ENCODE data around the gene CRB1.
A peak's percentile ranks its signal among the peaks of the same experiment; 100 is the strongest.
"Not testable (repeated sequence)": the region's sequence is repeated elsewhere in the genome, so short reads cannot be mapped to it uniquely, and the experiment has no call there.

CRB1 gene

GRCh38 chr1:197486946-197487345 is 218.9 kb downstream of the CRB1 start:
- H3K36me3 Mint-ChIP-seq, result no peaks in the 10 kb centered on the region
- no peak for ATAC-seq (ENCODE audit: low read depth)
- H3K9me3 Mint-ChIP-seq, result peaks cover 4% of the 10 kb centered on the region
- no peak overlapping the region for H3K4me3 Mint-ChIP-seq
- H3K4me1 Mint-ChIP-seq, result no peaks in the 10 kb centered on the region
- no peak overlapping the region for H3K27ac Mint-ChIP-seq
- H3K27me3 Mint-ChIP-seq, result peaks cover 5% of the 10 kb centered on the region
- DNase-seq (ENCODE audit: low spot score in 2 of 2), result no peak

- H3K9me3 Mint-ChIP-seq; ATAC-seq (ENCODE audit: low read depth); H3K36me3 Mint-ChIP-seq; H3K4me3 Mint-ChIP-seq; H3K27ac Mint-ChIP-seq; DNase-seq (ENCODE audit: low spot score in 2 of 2); H3K4me1 Mint-ChIP-seq; H3K27me3 Mint-ChIP-seq: not testable (repeated sequence)
Measured at GRCh38 chr1:197491505-197491904, 223.5 kb downstream of the CRB1 start.

- no peaks in the 10 kb centered on the region for H3K9me3 Mint-ChIP-seq
- no peaks in the 10 kb centered on the region for H3K36me3 Mint-ChIP-seq
- peaks cover 3% of the 10 kb centered on the region for H3K27me3 Mint-ChIP-seq
- H3K4me3 Mint-ChIP-seq, result no peak overlapping the region
- ATAC-seq (ENCODE audit: low read depth), result no peak
- DNase-seq (ENCODE audit: low spot score in 2 of 2), result no peak
- H3K4me1 Mint-ChIP-seq, result no peaks in the 10 kb centered on the region
- H3K27ac Mint-ChIP-seq, result no peak overlapping the region
Measured at GRCh38 chr1:197496722-197497121, 228.7 kb downstream of the CRB1 start.

- Mint-ChIP-seq H3K36me3 (peaks cover 21% of the 10 kb centered on the region), H3K4me3 (no peak overlapping the region), H3K4me1 (no peaks in the 10 kb centered on the region), H3K27me3 (no peaks in the 10 kb centered on the region), H3K9me3 (no peaks in the 10 kb centered on the region), H3K27ac (no peak overlapping the region)
- ATAC-seq (ENCODE audit: low read depth), result no peak
- DNase-seq (ENCODE audit: low spot score in 2 of 2), result no peak
Measured at GRCh38 chr1:197510691-197511378, 242.8 kb downstream of the CRB1 start.

GRCh38 chr1:197515421-197515820 is 247.4 kb downstream of the CRB1 start:
- Mint-ChIP-seq H3K4me1 (no peaks in the 10 kb centered on the region), H3K27ac (no peak overlapping the region), H3K27me3 (no peaks in the 10 kb centered on the region), H3K4me3 (no peak overlapping the region), H3K36me3 (peaks cover 13% of the 10 kb centered on the region), H3K9me3 (no peaks in the 10 kb centered on the region)
- ATAC-seq (ENCODE audit: low read depth) (no peak), DNase-seq (ENCODE audit: low spot score in 2 of 2) (no peak)

- no peak for DNase-seq (ENCODE audit: low spot score in 2 of 2)
Measured at GRCh38 chr1:197519741-197520334, 251.8 kb downstream of the CRB1 start.

GRCh38 chr1:197521118-197521739 is 253.2 kb downstream of the CRB1 start:
- Mint-ChIP-seq H3K27me3 (no peaks in the 10 kb centered on the region), H3K4me3 (no peak overlapping the region), H3K27ac (no peak overlapping the region), H3K9me3 (no peaks in the 10 kb centered on the region), H3K4me1 (no peaks in the 10 kb centered on the region), H3K36me3 (no peaks in the 10 kb centered on the region)
- ATAC-seq (ENCODE audit: low read depth) (peak; percentile 43), DNase-seq (ENCODE audit: low spot score in 2 of 2) (peak; percentile 25 to 36)

More at GRCh38 chr1:197519741-197520334, 251.8 kb downstream of the CRB1 start:
- Mint-ChIP-seq H3K27me3 (no peaks in the 10 kb centered on the region), H3K9me3 (no peaks in the 10 kb centered on the region), H3K4me3 (no peak overlapping the region), H3K27ac (no peak overlapping the region), H3K4me1 (no peaks in the 10 kb centered on the region), H3K36me3 (no peaks in the 10 kb centered on the region)
- no peak for ATAC-seq (ENCODE audit: low read depth)

GRCh38 chr1:197526736-197527371 is 258.8 kb downstream of the CRB1 start:
- Mint-ChIP-seq H3K27me3 (no peaks in the 10 kb centered on the region), H3K27ac (no peak overlapping the region), H3K36me3 (no peaks in the 10 kb centered on the region), H3K9me3 (no peaks in the 10 kb centered on the region), H3K4me1 (no peaks in the 10 kb centered on the region), H3K4me3 (no peak overlapping the region)
- DNase-seq (ENCODE audit: low spot score in 2 of 2) (peak in 1 of 2 donors; percentile 15), ATAC-seq (ENCODE audit: low read depth) (no peak)

Data from memory B cell (primary cell).